HepG2 (cell line): ENCODE results near the gene SLC23A3. TPM values are rescaled to one million over a fixed set of nuclear protein-coding genes. Genes with fewer than 3 reads are reported as not detected.

Source experiments
- DRAP1 ChIP-seq: IDR thresholded peaks from 2 replicates; pipeline ENCODE4 v1.6.1; 2016; ENCODE audit warnings: missing genetic modification reagents, missing compliant biosample characterization
- EZH2 ChIP-seq: conservative IDR thresholded peaks from 2 replicates; pipeline ENCODE4 v1.6.1; 2012; ENCODE audit warnings: mild to moderate bottlenecking, low read depth, low read length, moderate library complexity
- NBN ChIP-seq: fragments of 450-650 bp; conservative IDR thresholded peaks from 2 replicates; pipeline ENCODE4 v1.6.1; 2017
- NFIB ChIP-seq: sonication (generic); formaldehyde crosslinking; IDR thresholded peaks from 2 replicates; pipeline ENCODE4 v1.9.0; 2021; ENCODE audit warnings: missing genetic modification reagents, mild to moderate bottlenecking, borderline replicate concordance
- PBX3 ChIP-seq: sonication (generic); formaldehyde crosslinking; IDR thresholded peaks from 2 replicates; pipeline ENCODE4 v1.8.1; 2023; ENCODE audit warnings: missing genetic modification reagents, inconsistent platforms, borderline replicate concordance
- PITX1 ChIP-seq: sonication (generic); formaldehyde crosslinking; IDR thresholded peaks from 2 replicates; pipeline ENCODE4 v1.5.1; 2020; ENCODE audit warnings: mild to moderate bottlenecking, missing genetic modification reagents
- SALL2 ChIP-seq: sonication (generic); formaldehyde crosslinking; IDR thresholded peaks from 2 replicates; pipeline ENCODE4 v1.8.1; 2023; ENCODE audit warnings: mild to moderate bottlenecking, missing genetic modification reagents, inconsistent platforms
- SMAD1 ChIP-seq: sonication (generic); formaldehyde crosslinking; IDR thresholded peaks from 2 replicates; pipeline ENCODE4 v1.4.0; 2020; ENCODE audit warnings: missing genetic modification reagents, low read depth, mild to moderate bottlenecking, borderline replicate concordance
- THAP9 ChIP-seq: sonication (generic); formaldehyde crosslinking; IDR thresholded peaks from 2 replicates; pipeline ENCODE4; 2020; ENCODE audit warnings: missing genetic modification reagents, mild to moderate bottlenecking, borderline replicate concordance
- ZBTB10 ChIP-seq: sonication (generic); formaldehyde crosslinking; IDR thresholded peaks from 2 replicates; pipeline ENCODE4 v1.4.0; 2020; ENCODE audit warnings: missing genetic modification reagents, borderline replicate concordance
- ZMYM2 ChIP-seq: sonication (generic); formaldehyde crosslinking; IDR thresholded peaks from 2 replicates; pipeline ENCODE4 v1.8.0; 2022; ENCODE audit warnings: mild to moderate bottlenecking, missing genetic modification reagents
- ZNF18 ChIP-seq: sonication (generic); formaldehyde crosslinking; IDR thresholded peaks from 2 replicates; pipeline ENCODE4 v1.8.0; 2022; ENCODE audit warnings: mild to moderate bottlenecking, missing genetic modification reagents; ENCODE audit not compliant: insufficient replicate concordance
- ZNF34 ChIP-seq: sonication (generic); formaldehyde crosslinking; IDR thresholded peaks from 2 replicates; pipeline ENCODE4 v1.4.0; 2020; ENCODE audit warnings: mild to moderate bottlenecking, missing genetic modification reagents, borderline replicate concordance
- ZNF362 ChIP-seq: sonication (generic); formaldehyde crosslinking; IDR thresholded peaks from 2 replicates; pipeline ENCODE4 v1.4.0; 2020; ENCODE audit warnings: missing genetic modification reagents, mild to moderate bottlenecking, borderline replicate concordance
- ZNF589 ChIP-seq: sonication (generic); formaldehyde crosslinking; conservative IDR thresholded peaks from 2 replicates; pipeline ENCODE4 v1.8.0; 2022; ENCODE audit warnings: mild to moderate bottlenecking, moderate library complexity, missing genetic modification reagents
- ZNF768 ChIP-seq: sonication (generic); formaldehyde crosslinking; IDR thresholded peaks from 2 replicates; pipeline ENCODE4 v1.4.0; 2020; ENCODE audit warnings: missing genetic modification reagents
- ZNF839 ChIP-seq: sonication (generic); formaldehyde crosslinking; IDR thresholded peaks from 2 replicates; pipeline ENCODE4 v1.4.0; 2020; ENCODE audit warnings: missing genetic modification reagents, mild to moderate bottlenecking, borderline replicate concordance
- polyA plus RNA-seq, 8 experiments: library from polyadenylated mRNA; depleted of rRNA in 3 of 8; stranded (reverse) in 7 of 8; unstranded in 1 of 8; fragments of >200 nt; fragmentation: Illumina TruSeq in 4 of 8; extraction: Trizol in 4 of 8; gene quantifications; 2 replicates each; pipeline versions ENCODE4 v1.2.1 to v1.2.3, GENCODE V29; 2011 to 2016; ENCODE audit warnings: low read depth in 4 of 8, missing spikeins in 1 of 8, mixed read lengths in 1 of 8; ENCODE audit not compliant: insufficient read depth in 1 of 8
- total RNA-seq, 5 experiments: library from RNA; depleted of rRNA; stranded (reverse); fragments of >200 nt; fragmentation: Illumina TruSeq; extraction: Trizol; gene quantifications; 2 replicates each; pipeline ENCODE4 v1.2.3, GENCODE V29; 2016; ENCODE audit warnings: low read depth in 1 of 5

SLC23A3 gene
- total and polyA plus RNA-seq, 2 of the 13 experiments (the other 11 are each of a cell fraction or from before 2014, with no cell fraction given) = 0.38 to 0.78 TPM

- peak; percentile 85 for TF ChIP-seq THAP9 (CRISPR knock-in tag)
- no peak; the same call in 1 of the 2 replicates for TF ChIP-seq PBX3
- TF ChIP-seq ZNF34 = no peak
- peak; percentile 59; the same call in 1 of the 2 replicates for TF ChIP-seq ZMYM2 (CRISPR knock-in tag)
- peak; percentile 79 for TF ChIP-seq SMAD1
- peak; percentile 88; the same call in 1 of the 2 replicates for TF ChIP-seq ZNF768
- peak; percentile 90 for TF ChIP-seq DRAP1 (CRISPR knock-in tag)
- peak; percentile 53; the same call in 1 of the 2 replicates for TF ChIP-seq ZNF362 (CRISPR knock-in tag)
- peak; percentile 94 for TF ChIP-seq SALL2
- TF ChIP-seq NBN = no peak
- peak; percentile 93 for TF ChIP-seq ZNF18
- TF ChIP-seq PITX1 (CRISPR knock-in tag) = peak; percentile 73; the same call in 1 of the 2 replicates
- no peak for TF ChIP-seq ZNF839
- TF ChIP-seq ZBTB10 (CRISPR knock-in tag) = no peak; the same call in 1 of the 2 replicates
- TF ChIP-seq EZH2 = no peak
- TF ChIP-seq NFIB (CRISPR knock-in tag) = no peak
- peak; percentile 92 for TF ChIP-seq ZNF589
These were observed 49.2 kb upstream of the SLC23A3 start, which contains the start of gene ABCB6 (continued) for GRCh38 chr2:219218732-219219701.
